Skin of body (tissue), 2 donors: ENCODE data around the gene DNAJC1. TPM values are rescaled to one million over a fixed set of nuclear protein-coding genes. Genes with fewer than 3 reads are reported as not detected.

Experiments
- DNase-seq: peaks from one replicate; lab custom pipeline; 2025; lab: John Stamatoyannopoulos, UW
- total RNA-seq: library from RNA; depleted of rRNA; stranded (reverse); fragments of >200 nt; gene quantifications from one replicate; pipeline ENCODE4 v1.2.3, GENCODE V29; 2014

DNAJC1 gene
- total RNA-seq, 1 donor from 2014 or later, result 28.7 TPM

- DNase-seq, result no peak
Observed at GRCh38 chr10:21961847-21962246, 41.7 kb downstream of the DNAJC1 start.

- DNase-seq, result no peak
Observed at GRCh38 chr10:21959998-21960397, 43.5 kb downstream of the DNAJC1 start.

DNA sequence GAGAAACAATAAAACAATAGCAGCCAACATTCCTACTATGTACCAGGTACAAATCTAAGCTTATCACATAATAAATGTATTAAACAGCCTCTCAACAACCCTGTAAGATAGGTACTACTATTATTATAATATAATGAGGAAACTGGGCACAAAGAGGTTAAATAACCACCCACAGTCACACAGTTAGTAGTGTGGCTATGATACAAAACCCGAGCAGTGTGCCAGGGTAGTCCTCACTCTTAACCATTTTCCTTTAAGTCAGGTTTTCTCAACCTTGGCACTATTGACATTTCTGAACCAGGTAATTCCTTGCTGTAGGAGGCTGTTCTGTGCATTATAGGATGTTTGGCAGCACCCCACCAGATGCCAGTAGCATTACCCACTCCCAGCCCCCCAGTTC, 48.8 kb downstream of the DNAJC1 start:
- DNase-seq, result no peak

DNA sequence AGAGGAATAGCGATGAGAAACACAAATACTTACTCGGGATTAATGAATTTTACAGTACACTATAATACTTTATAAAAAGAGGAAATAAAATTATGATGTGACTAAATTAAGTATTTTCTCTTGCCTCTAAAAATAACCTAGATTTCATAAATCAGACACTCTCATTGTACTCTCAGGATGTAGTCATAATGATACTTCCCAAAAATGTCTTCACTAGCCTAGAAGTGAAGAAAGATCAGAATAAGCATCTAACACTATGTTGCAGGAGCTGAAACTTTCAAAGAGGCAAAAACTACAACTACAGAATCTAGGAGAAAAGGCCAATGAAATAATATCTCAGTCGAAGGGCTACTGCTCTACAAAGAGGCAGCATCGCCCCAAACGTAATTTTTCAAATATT, 49.4 kb downstream of the DNAJC1 start:
- no peak for DNase-seq

- DNase-seq, result peak; percentile 14
Observed at GRCh38 chr10:21953585-21954057, 49.9 kb downstream of the DNAJC1 start.

- DNase-seq, result no peak
Observed at GRCh38 chr10:21950566-21950965, 53.0 kb downstream of the DNAJC1 start.

- DNase-seq, result no peak
Observed at GRCh38 chr10:21946946-21947345, 56.6 kb downstream of the DNAJC1 start.

GRCh38 chr10:21944727-21945386, 58.7 kb downstream of the DNAJC1 start:
- DNase-seq, result no peak

DNA sequence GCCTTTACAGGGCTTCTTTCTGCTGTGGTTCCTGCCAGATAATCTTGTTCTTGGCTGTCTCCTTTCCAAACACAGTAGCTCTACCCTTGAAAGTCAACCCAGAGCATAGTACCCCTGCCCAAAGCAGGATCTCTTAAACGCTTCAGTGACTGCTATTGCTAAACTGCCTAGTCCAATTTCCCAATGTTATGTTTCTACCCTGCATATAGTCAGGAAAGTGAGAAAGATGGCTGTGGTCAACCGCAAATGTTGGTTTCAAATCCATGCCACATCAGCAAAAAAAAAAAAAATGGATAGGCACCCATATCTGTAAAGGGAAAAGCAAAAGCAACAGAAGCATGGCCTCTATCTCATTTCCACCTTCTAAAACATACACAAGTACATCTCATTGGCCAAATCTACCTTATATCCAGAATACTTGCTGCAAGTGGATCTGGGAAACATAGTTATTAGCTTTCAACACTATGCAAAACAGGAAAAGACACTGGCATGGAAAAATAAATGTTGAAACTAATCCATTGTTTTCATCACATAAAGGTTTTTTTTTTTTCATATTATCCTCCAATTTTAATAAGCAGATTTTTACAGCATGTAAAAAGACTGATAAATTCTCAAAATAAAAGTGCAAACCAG, 59.8 kb downstream of the DNAJC1 start:
- DNase-seq, result no peak

DNA sequence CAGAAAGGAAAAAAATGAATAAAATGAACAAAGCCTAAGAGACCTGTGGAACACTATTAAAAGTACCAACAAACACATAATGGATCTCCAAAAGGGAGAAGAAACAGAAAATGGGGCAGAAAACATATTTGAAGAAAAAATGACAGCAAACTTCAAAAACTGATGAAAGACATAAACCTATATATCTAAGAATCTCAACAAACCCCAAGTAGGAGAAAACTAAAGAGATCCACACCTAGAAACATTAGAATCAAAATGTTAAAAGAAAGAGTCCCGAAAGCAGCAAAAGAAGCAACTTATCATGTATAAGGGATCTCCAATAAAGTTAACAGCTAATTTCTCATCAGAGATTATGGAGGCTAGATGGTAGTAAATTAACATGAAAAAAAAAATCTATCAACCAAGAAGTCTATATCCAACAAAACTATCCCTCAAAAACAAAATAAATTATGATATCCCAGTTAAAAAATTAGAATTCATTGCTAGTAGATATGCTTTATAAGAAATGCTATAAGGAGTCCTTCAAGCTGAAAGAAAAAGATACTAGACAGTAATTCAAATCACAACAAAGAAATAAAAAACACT, 68.0 kb downstream of the DNAJC1 start:
- no peak for DNase-seq

DNA sequence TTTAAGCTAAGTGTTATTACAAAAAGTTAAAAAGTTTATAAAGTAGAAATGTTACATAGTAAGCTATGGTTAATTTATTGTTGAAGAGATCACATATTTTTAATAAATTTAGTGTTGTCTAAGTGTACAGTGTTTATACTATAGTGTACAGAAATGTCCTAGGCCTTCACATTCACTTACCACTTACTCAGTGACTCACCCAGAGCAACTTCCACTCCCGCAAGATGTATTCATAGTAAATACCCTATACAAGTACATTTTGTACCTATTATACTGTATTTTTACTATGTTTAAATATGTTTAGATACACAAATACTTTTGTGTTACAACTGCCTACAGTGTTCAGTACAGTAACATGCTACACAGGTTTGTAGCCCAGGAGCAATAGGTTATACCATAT, 69.2 kb downstream of the DNAJC1 start:
- no peak for DNase-seq

DNA sequence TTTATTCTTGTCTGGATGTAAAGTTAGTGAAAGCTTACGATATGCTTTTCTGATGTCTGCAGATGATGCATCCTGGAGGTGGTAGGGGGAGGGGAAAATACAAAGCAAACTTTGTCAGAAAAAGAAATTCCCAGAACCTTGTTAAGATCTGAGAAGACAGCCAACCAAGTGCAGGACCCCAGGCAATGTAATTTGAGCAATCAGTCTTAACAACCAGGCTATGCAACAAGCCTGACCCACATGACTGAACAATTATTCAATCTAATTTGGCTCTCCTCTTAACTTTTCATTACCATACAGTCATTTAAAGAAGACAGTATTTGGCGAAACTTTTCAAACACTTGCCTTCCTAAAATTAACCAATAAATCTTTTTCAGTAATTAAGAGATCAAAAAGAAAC, 74.5 kb downstream of the DNAJC1 start:
- DNase-seq, result no peak

- DNase-seq, result peak; percentile 10
Observed at GRCh38 chr10:21927631-21928353, 75.7 kb downstream of the DNAJC1 start.

- DNase-seq, result peak; percentile 11
Observed at GRCh38 chr10:21926949-21927348, 76.6 kb downstream of the DNAJC1 start.

GRCh38 chr10:21926358-21926925, 77.1 kb downstream of the DNAJC1 start:
- DNase-seq, result no peak

DNA sequence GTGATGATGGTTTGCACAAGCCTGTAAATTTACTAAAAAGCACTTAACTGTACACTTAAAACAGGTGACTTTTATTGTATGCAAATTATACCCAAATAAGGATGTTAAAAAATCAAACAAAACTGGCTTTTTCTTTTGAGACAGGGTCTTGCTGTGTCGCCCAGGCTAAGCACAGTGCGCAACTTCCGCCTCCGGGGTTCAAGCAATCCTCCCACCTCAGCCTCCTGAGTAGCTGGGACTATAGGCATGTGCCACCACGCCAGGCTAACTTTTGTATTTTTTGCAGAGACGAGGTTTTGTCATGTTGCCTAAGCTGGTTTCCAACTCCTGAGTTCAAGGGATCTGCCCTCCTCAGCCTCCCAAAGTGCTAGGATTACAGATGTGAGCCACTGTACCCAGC, 77.7 kb downstream of the DNAJC1 start:
- no peak for DNase-seq

DNA sequence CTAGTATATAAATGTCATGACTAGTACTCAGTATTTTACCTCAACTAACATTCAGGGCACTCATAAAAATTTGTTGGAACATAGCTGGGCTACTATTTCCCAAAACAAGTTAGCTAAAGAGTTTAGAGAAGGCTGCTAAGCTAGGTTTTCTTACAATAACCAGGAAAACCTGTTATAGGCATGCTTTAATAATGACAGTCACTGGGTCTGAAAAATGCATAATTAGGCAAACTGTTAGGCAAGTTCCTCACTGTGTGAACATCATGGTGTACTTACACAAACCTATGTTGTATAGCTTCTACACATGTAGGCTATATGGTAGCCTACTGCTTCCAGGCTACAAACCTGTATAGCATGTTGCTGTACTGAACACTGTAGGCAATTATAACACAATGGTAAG, 79.0 kb downstream of the DNAJC1 start:
- DNase-seq, result no peak

GRCh38 chr10:21920633-21921032, 82.9 kb downstream of the DNAJC1 start:
- no peak for DNase-seq

DNA sequence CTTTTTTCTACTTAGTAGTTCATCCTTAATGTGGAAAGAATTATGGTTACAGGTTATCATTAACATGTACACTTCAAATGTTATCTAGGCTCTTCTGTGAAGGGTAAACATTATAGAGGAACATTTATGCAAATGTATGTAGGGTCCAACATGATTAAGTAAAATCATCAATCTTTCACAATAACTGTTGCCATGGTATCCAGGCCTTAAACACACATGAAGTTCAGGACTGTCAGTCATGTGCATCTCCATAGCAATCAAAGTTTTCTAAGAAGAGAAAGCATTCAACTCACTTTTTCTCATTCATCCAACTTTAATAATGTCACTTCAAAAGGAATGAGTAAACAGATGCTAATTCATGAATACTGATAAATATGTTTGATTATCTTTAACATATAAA, 83.6 kb downstream of the DNAJC1 start:
- DNase-seq, result no peak

DNA sequence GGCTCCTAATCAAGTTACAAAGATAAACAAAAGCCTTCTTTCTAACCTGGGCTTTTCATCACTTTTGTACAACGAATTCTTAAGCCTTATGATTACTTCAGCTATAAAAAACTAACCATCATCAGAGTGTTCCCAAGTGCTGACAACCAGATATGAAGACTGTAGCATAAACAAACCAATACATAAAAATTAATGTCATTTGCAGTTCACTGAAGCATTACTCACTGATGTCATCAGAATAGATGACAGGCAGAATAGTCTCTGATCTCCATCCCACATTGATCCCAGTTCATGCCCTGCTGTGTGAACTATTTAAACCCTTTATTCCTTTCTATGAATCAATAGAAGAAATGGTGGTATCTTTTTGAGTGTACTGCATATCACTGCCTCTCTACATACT, 84.4 kb downstream of the DNAJC1 start:
- no peak for DNase-seq

- DNase-seq, result no peak
Observed at GRCh38 chr10:21912625-21913024, 90.9 kb downstream of the DNAJC1 start.

DNA sequence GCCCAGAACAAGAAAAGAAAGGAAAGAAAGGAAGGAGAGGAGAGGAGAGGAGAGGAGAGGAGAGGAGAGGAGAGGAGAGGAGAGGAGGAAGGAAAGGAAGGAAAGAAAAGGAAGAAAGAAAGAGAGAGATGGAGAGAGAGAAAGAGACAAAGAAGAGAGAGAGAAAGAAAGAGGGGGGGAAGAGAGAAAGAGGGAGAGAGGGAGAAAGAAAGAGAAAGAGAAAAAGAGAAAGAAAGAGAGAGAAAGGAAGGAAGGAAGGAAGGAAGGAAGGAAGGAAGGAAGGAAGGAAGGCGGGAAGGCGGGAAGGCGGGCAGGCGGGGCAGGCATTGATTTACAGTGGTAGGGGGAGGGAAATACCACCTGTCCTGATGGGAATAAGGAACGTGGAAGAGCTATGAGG, 92.7 kb downstream of the DNAJC1 start:
- no peak for DNase-seq
